ENCODE results near the gene CACNG8. TPM values are rescaled to one million over a fixed set of nuclear protein-coding genes. Genes with fewer than 3 reads are reported as not detected.

The CACNG8 gene
- total RNA-seq, 1 experiment from 2014 or later: 12.5 TPM

- ATAC-seq (no peak), DNase-seq (ENCODE audit: low spot score) (no peak)
- H3K9me3 Mint-ChIP-seq: no peaks in the 10 kb centered on the region
- ChIA-PET POLR2A (interaction anchor here (1.8 kb wide), 1 partner anchor 14 kb away, joined by 5 read pairs; no protein-coding TSS in a partner anchor), CTCF (no interaction called here)
- no peak overlapping the region for H3K4me3 Mint-ChIP-seq
- H3K27ac Mint-ChIP-seq: no peak overlapping the region
- no peak for TF ChIP-seq GABPB1 (CRISPR knock-in tag; IDR thresholded peaks at IDR 0.05)
- no peak for TF ChIP-seq ZNF396 (CRISPR knock-in tag; IDR thresholded peaks at IDR 0.05; ENCODE audit: borderline replicate concordance)
- TF ChIP-seq STAT6 (CRISPR knock-in tag; conservative IDR thresholded peaks at IDR 0.05; ENCODE audit: low read depth): no peak
- no peak for TF ChIP-seq NR3C1 (CRISPR knock-in tag; conservative IDR thresholded peaks at IDR 0.05; ENCODE audit: low read depth)
- TF ChIP-seq ERG (CRISPR knock-in tag; IDR thresholded peaks at IDR 0.05): no peak
- no peak for TF ChIP-seq ESRRA (CRISPR knock-in tag; IDR thresholded peaks at IDR 0.05; ENCODE audit: borderline replicate concordance)
- TF ChIP-seq CREM (CRISPR knock-in tag; IDR thresholded peaks at IDR 0.05): no peak
- TF ChIP-seq, protein P1, sequence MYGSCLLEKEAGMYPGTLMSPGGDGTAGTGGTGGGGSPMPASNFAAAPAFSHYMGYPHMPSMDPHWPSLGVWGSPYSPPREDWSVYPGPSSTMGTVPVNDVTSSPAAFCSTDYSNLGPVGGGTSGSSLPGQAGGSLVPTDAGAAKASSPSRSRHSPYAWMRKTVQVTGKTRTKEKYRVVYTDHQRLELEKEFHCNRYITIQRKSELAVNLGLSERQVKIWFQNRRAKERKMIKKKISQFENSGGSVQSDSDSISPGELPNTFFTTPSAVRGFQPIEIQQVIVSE (CRISPR knock-in tag; IDR thresholded peaks at IDR 0.05; ENCODE audit: borderline replicate concordance): no peak
- no peak for TF ChIP-seq OVOL2 (CRISPR knock-in tag; IDR thresholded peaks at IDR 0.05; ENCODE audit: borderline replicate concordance)
- no peak for TF ChIP-seq PRRX2 (CRISPR knock-in tag; IDR thresholded peaks at IDR 0.05)
- TF ChIP-seq AFF4 (CRISPR knock-in tag; IDR thresholded peaks at IDR 0.05; ENCODE audit: borderline replicate concordance): no peak
- TF ChIP-seq NR1H2 (CRISPR knock-in tag; IDR thresholded peaks at IDR 0.05): no peak
- no peak for TF ChIP-seq TEAD4 (CRISPR knock-in tag; IDR thresholded peaks at IDR 0.05)
- TF ChIP-seq PREB (CRISPR knock-in tag; IDR thresholded peaks at IDR 0.05; ENCODE audit: borderline replicate concordance): no peak
- no peak for TF ChIP-seq MXD4 (CRISPR knock-in tag; IDR thresholded peaks at IDR 0.05; ENCODE audit: borderline replicate concordance)
- no peak for TF ChIP-seq ELF4 (CRISPR knock-in tag; IDR thresholded peaks at IDR 0.05; ENCODE audit: low read depth)
- TF ChIP-seq, protein P2, sequence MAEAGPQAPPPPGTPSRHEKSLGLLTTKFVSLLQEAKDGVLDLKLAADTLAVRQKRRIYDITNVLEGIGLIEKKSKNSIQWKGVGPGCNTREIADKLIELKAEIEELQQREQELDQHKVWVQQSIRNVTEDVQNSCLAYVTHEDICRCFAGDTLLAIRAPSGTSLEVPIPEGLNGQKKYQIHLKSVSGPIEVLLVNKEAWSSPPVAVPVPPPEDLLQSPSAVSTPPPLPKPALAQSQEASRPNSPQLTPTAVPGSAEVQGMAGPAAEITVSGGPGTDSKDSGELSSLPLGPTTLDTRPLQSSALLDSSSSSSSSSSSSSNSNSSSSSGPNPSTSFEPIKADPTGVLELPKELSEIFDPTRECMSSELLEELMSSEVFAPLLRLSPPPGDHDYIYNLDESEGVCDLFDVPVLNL (CRISPR knock-in tag; IDR thresholded peaks at IDR 0.05; ENCODE audit: borderline replicate concordance, low read depth): no peak
- TF ChIP-seq ATF6 (CRISPR knock-in tag; IDR thresholded peaks at IDR 0.05): no peak
- no peaks in the 10 kb centered on the region for H3K36me3 Mint-ChIP-seq
- peaks cover 77% of the 10 kb centered on the region for H3K27me3 Mint-ChIP-seq (ENCODE audit: low read depth)
- H3K4me1 Mint-ChIP-seq: peaks cover 19% of the 10 kb centered on the region
Observed at GRCh38 chr19:53994811-53995210, 32.1 kb downstream of the CACNG8 start.

Measured in WTC11 (cell line).